SIG-M5 treated with dmso at 0.1 percent for 504 hours (cell line): ENCODE measurements around the gene PDE3A.

Experiments
- DNase-seq: peaks from one replicate; lab custom pipeline; 2025; ENCODE audit not compliant: unreplicated experiment; lab: John Stamatoyannopoulos, UW

The PDE3A gene

DNA sequence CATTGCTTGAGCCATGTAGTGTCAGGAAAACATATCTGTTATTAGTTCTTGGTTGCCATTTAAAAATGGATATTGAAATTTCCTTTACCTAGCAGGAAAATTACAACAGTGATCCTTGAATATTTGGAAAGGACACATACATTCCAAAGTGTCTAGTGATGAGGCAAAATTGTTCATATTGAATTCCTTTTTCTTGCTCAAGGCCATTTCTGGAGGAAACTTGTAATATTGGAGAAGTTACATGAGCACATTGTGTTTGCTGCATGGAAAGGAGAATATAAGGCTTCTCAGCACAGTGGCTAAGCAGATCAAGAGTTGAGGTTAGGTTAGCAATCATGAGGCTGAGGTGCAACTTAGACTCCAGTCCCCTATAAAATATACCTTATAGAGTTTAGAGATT lies 121.9 kb downstream of the PDE3A start:
- no peak for DNase-seq

- no peak for DNase-seq
These were observed 123.0 kb downstream of the PDE3A start for GRCh38 chr12:20491290-20491689.

- peak; percentile 98 for DNase-seq
These were observed 124.0 kb downstream of the PDE3A start for GRCh38 chr12:20492251-20492760.

GRCh38 chr12:20493934-20494333 lies 125.6 kb downstream of the PDE3A start:
- no peak for DNase-seq

DNA sequence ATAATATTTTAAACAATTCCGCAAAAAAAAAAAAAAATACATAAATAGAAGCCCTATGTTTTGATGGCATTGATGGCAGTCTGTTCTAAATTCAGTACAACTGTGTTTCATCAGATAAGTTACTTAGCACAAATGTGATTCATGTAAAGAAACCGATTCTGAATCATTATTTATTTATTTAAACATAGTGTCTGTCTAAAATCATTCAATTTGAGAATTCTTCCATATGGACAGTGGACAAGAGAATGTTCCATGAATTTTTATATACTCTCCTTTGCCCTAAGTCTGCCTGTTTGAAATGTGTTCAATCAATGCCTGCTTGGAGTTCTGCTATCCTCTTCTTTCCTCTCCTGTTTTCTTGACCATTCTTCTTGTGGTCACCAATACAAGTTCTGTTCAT lies 126.5 kb downstream of the PDE3A start:
- no peak for DNase-seq

DNA sequence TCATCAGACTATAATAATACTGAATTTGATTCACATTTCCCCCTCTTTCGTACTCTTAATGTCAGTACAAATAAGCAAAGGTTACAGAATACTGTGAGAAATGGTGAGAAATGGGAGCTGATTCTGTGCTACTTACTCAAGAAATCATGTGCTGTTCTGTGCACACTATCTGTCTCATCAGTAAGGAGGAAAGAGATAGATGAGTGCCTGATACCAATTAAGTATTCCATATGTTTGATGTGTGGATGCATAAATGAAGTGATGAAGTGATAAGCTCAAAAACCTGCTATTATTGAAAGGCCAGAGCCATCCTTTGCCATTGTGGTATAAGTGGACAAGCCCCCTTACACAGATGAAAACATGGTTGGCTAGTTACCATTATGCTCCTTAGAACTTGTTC lies 127.7 kb downstream of the PDE3A start:
- no peak for DNase-seq

- DNase-seq = no peak
These were observed 129.4 kb downstream of the PDE3A start for GRCh38 chr12:20497707-20498106.

GRCh38 chr12:20501958-20502357 lies 133.6 kb downstream of the PDE3A start:
- no peak for DNase-seq

DNA sequence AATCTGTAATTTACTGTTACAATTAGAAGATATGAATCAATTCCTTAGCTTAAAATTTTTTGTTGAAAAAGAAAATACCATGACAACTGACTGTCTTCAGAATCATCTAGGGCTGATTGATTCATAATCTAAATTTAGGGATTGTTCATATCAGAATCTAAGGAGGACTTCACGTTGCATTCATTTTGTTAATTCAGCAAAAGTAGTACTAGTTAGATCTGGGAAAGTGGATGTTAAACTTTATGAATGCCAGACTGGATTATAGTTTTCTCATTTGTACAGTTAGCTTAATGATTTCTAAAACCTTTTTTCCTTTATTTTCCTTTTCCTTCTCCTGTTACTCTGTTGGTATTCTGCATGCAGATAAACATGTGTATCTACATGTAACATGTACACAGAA lies 135.5 kb downstream of the PDE3A start:
- DNase-seq = no peak

DNA sequence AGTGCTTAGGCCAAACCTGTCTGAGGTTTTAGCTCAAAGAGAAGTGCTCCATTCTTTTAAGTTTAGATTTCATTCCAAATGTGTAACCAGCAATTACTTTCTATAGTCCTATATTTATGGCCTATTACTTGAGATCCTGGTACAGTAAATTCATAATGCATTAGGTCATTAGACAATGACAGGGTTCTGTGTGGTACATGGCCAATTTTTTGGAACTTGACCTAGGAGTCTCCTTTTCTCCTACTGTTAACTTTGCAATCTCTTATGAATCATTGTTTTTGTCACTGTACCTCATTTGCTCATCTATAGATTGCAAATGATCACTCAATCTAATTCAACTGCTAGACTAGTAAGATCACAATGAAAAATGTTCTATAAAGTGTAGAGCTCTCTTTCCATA lies 136.7 kb downstream of the PDE3A start:
- DNase-seq = no peak

- peak; percentile 25 for DNase-seq
These were observed 138.7 kb downstream of the PDE3A start for GRCh38 chr12:20507056-20507455.

GRCh38 chr12:20507711-20508110 lies 139.4 kb downstream of the PDE3A start:
- no peak for DNase-seq

- no peak for DNase-seq
These were observed 140.0 kb downstream of the PDE3A start for GRCh38 chr12:20508359-20508758.

GRCh38 chr12:20508962-20509361 lies 140.6 kb downstream of the PDE3A start:
- no peak for DNase-seq

- no peak for DNase-seq
These were observed 142.5 kb downstream of the PDE3A start for GRCh38 chr12:20510811-20511210.

DNA sequence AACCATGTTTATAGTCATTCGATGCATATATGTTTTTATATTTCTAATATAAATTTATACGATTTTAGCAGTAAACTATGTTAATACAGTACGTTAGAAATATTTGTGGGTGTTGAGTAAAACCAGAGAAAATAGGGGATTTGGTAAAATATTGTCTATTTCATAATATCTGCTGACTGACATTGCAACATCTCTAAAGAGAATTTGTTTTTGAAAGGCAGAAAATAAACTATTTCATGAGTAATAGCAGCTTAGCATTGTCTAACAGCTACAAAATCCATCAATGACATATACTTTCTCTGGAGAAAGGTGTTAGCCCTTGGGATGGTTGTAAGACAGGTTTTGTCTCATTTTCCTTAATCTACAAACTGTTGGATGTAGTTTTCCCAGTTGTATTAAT lies 144.9 kb downstream of the PDE3A start:
- no peak for DNase-seq

GRCh38 chr12:20514598-20514997 lies 146.3 kb downstream of the PDE3A start:
- DNase-seq = no peak

DNA sequence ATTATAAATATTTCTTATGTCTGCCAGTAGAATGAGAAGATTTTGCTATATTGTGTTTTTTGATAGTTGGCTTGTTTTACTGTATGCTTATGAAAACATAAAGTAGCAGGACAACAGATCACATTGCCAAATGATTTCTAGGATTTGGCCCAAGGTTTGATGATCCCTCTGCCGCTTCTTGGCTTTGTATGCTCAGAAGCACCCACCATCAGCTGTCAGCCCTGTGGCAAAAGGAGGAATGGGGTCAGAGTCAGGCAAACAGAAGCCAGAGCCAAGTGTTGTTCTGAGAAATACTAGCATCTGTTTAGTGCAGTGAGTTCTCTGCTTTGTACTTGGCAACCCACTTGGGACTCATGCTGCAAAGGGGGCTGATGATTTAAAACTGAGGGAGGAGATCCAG lies 152.2 kb downstream of the PDE3A start:
- DNase-seq = no peak

- no peak for DNase-seq
These were observed 155.3 kb downstream of the PDE3A start for GRCh38 chr12:20523658-20524057.

GRCh38 chr12:20524113-20524512 lies 155.8 kb downstream of the PDE3A start:
- DNase-seq = no peak

DNA sequence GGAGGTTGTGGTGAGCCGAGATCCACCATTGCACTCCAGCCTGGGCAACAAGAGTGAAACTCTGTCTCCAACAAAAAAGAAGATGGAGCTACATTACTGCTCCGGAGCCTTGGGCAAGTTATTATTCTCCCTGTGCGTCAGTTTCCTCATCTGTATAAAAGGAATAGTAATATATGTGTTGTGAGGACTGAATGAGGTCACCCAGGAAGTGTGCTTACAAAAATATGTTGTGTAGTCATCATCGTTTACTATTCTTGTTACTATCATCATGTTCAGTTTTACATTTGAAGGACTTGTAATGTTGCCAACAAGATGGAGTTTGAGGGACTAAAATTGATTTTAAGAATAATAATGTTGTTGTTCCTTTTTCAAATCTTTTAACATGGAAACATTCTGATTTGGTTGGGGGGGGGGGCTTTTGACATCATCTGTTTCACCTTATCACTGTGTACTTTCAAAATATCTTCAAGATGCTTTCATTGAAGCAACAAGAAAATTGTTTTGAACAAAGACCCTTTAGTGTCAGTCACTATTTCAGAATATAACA lies 156.8 kb downstream of the PDE3A start:
- DNase-seq = no peak

DNA sequence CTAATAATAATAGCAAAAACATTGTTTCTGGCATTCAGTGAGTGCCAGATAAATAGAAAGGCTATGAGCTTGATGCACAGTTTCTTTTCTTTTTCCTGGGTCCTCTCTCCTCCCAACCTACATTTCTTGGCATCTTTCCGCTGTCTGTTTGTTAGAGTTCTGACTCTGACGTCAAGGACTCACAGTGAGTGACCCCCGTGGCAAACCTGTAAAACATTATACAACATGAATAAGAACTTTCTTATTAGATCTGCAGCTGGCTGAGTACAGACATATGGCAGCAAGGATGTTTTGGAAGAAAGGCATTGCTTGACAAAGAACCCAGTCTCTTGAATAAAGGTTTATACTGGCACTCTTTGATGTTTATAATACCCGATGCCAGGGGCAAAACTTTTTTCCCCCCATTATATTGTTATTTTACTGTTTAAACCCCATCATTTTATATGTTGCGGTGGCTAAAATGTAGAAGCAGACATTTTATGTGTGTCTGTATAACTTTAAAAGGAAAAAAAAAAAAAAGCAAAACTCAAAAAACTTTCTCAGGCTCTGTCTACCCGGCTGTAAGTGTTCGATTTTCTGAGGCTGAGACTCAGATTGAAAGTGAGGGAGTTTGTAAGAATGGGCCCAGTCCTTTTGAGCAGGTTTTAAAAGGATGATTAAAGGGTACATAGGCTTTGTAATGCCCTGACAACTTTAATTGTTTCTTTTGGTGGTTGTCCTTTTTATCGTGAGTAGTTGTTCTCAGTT lies 159.3 kb downstream of the PDE3A start:
- no peak for DNase-seq

DNA sequence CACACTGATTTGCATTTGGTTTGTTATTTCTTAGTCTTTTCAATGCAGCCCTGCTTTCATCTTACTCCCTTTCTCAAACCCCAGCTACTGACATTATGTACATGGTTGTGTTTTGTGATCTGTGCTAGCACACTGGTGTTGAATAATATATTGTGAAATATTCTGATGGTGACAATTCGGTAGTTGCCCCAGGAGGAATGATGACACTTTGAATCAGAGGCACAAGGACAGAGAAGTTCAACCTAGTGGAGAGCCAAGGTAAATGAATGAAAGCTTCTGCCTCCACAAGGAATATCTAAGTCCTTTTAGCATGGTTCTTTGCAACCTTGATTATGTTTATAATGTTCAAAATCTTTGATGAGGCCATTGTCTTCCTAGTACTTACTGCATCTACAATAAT lies 159.9 kb downstream of the PDE3A start:
- DNase-seq = no peak
